CD4-positive, alpha-beta T cell treated with Interleukin-21 for 1 hour (primary cell): ENCODE measurements around the gene MAGEH1.
"Not testable (repeated sequence)": the region's sequence is repeated elsewhere in the genome, so short reads cannot be mapped to it uniquely, and the experiment has no call there.

Source experiments
- DNase-seq: peaks from one replicate; pipeline ENCODE4 v3.0.0-alpha.2; 2020

MAGEH1 gene

GRCh38 chrX:55451990-55452832 is at the start of gene MAGEH1:
Gene MAGEH1 (plus strand): TSS chrX:55452127. CDS start chrX:55452375, 248 bp downstream.
- peak; percentile 85 for DNase-seq

- DNase-seq: peak; percentile 28
These were observed 24.8 kb upstream of the MAGEH1 start for GRCh38 chrX:55427079-55427478.

- not testable (repeated sequence) for DNase-seq
These were observed 8.5 kb upstream of the MAGEH1 start for GRCh38 chrX:55443468-55443867.

- no peak for DNase-seq
These were observed 1.7 kb upstream of the MAGEH1 start for GRCh38 chrX:55450259-55450658.

- DNase-seq: no peak
These were observed 786 bp upstream of the MAGEH1 start for GRCh38 chrX:55451141-55451540.

GRCh38 chrX:55451626-55451989 is 319 bp upstream of the MAGEH1 start:
- no peak for DNase-seq

- no peak for DNase-seq
These were observed 852 bp downstream of the MAGEH1 start for GRCh38 chrX:55452833-55453124.

- DNase-seq: not testable (repeated sequence)
These were observed 3.8 kb downstream of the MAGEH1 start for GRCh38 chrX:55455708-55456107.

- DNase-seq: not testable (repeated sequence)
These were observed 7.5 kb downstream of the MAGEH1 start for GRCh38 chrX:55459426-55459825.

GRCh38 chrX:55459926-55460325 is 8.0 kb downstream of the MAGEH1 start:
- not testable (repeated sequence) for DNase-seq

GRCh38 chrX:55464050-55464449 is 12.1 kb downstream of the MAGEH1 start:
- DNase-seq: not testable (repeated sequence)

GRCh38 chrX:55465108-55465507 is 13.2 kb downstream of the MAGEH1 start:
- not testable (repeated sequence) for DNase-seq

GRCh38 chrX:55465791-55466190 is 13.9 kb downstream of the MAGEH1 start:
- DNase-seq: not testable (repeated sequence)

- DNase-seq: not testable (repeated sequence)
These were observed 28.0 kb downstream of the MAGEH1 start for GRCh38 chrX:55479956-55480355.

GRCh38 chrX:55480390-55481062 is 28.6 kb downstream of the MAGEH1 start:
- no peak for DNase-seq

- DNase-seq: no peak
These were observed 33.0 kb downstream of the MAGEH1 start for GRCh38 chrX:55484948-55485347.

GRCh38 chrX:55486736-55487135 is 34.8 kb downstream of the MAGEH1 start:
- DNase-seq: no peak

- no peak for DNase-seq
These were observed 35.2 kb downstream of the MAGEH1 start for GRCh38 chrX:55487143-55487542.

- DNase-seq: no peak
These were observed 36.2 kb downstream of the MAGEH1 start for GRCh38 chrX:55488006-55488592.

GRCh38 chrX:55488593-55489313 is 36.8 kb downstream of the MAGEH1 start:
- peak; percentile 68 for DNase-seq

- peak; percentile 11 for DNase-seq
These were observed 37.5 kb downstream of the MAGEH1 start, which contains the start of gene USP51 for GRCh38 chrX:55489314-55490009. Gene USP51 (minus strand): TSS chrX:55489848. CDS start chrX:55488939, 909 bp downstream.

- DNase-seq: no peak
These were observed 38.2 kb downstream of the MAGEH1 start for GRCh38 chrX:55490121-55490520.

GRCh38 chrX:55490974-55491373 is 39.0 kb downstream of the MAGEH1 start:
- no peak for DNase-seq
